DMS53 treated with DMSO at 0.1 percent for 48 hours (cell line): ENCODE measurements around the gene TSPAN4.

Experiments
- DNase-seq: peaks from one replicate; lab custom pipeline; 2025; ENCODE audit not compliant: unreplicated experiment; lab: John Stamatoyannopoulos, UW

Gene TSPAN4

DNA sequence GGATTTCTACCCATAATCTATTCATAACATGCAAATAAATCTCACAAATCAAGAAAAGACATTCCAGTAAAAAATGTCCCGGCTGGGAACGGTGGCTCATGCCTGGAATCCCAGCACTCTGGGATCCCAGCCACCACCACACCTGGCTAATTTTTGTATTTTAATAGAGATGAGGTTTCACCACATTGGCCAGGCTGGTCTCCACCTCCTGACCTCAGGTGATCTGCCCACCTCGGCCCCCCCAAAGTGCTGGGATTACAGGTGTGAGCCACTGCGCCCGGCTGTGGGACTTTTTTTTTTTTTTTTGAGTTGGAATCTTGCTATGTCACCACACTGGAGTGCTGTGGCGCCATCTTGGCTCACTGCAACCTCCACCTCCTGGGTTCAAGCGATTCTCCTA is 63.3 kb downstream of the TSPAN4 start:
- no peak for DNase-seq

DNA sequence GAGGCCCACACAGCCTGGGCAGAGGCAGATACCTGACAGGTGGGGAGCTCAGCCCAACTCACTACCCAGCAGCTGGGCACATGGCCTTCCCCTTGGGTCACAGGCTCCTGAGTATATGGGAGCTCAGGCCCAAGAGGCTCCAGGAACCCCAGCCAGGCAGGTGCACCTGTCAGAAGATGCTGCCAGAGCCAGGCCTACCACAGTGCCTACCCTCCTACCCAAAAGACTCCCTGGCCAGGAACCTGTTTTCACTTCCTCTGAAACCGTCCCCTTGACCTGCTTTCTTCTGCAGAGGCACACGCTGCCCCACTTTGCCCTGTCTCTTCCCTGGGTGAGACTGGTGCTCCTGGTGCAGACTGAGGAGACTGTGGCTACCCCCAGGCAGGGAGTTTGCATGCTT is 65.0 kb downstream of the TSPAN4 start:
- no peak for DNase-seq

DNA sequence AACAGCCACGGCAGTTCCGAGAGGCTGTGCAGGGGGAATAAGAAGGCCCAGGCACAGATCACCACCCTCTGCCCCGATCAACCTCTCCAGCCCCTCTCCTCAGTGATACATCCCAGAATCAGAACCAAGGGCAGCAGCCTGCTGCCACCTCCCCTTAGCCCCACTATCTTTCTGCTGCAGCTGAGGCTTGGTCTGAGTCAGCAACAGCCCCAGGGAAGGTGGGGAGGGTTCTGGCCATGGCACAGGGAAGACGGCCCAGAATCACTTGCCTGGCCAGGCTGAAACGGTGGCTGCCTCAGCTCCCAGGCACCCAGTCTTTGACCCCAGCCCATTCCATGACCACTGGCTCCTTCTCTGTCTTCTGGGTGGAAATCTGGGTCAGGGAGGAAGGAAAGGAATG is 65.6 kb downstream of the TSPAN4 start:
- no peak for DNase-seq

DNA sequence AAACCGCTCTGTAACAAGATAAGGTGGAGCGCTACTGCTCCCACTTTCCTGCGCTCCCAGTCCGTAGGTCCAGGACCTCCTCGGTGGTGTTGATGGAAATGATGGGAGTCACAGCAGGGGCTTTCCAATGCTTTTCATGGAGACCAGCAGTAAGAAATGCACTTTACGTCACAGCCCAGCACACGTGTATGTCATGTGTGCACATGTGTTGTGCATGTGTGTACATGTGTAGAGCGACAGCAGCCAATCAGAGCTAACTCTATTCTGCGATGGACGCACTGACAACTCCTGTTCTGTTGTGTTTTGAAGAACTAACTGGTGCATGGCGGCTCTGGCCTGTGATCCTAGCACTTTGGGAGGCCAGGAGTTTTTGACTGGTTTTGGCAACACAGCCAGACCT is 66.8 kb downstream of the TSPAN4 start:
- DNase-seq: no peak

DNA sequence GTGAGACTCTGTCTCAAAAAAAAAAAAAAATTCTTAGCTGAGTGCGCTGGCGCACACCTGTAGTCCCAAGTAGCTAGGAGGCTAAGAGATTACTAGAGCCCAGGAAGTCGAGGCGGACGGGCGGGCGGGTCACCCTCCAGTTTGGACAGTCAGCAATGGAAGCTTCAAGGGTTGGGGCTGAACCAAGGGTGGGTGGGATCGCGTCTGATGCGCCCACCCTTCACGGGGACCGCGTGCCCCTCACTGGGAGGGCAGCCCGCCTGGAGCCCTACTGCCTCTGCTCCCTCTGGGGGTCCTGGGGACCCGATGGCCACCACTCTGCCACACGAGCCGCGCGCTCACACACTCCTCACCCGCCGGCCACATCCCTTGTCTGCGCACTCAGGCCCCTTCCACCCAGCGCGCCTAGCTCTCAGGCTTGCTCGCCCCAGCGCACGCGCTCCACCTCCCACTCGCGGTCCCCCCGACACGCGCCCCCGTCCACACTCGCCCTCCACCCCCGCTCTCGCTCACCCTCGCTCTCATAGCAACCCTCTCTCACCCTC is 67.5 kb downstream of the TSPAN4 start:
- no peak for DNase-seq

DNA sequence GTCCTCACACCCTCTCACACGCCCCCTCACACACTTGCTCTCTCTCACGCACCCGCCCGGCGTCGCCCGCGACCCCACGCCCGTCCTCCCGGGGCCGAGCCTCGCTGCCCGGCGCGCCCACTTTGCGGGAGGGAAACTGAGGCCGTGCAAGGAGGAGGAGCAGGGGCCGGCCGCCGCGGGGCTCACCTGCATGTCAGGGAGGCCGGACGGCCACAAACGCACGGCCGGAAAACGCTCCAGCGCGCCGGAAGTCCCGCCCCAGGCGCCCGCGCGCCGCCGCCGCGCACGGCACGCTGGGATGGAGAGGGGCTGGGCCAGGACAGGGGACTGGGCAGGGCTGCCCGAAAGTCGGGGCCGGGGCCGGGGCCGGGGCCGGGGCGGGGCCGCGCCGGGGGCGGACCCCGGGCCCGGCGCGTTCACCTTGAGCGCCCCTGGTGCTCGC is 68.0 kb downstream of the TSPAN4 start, which contains the start of gene CHID1:
Gene CHID1 (minus strand): TSS at position 222 of the 442 bp plus-strand sequence. CDS start 5,994 bp downstream, outside the sequence.
- DNase-seq: peak; percentile 68

DNA sequence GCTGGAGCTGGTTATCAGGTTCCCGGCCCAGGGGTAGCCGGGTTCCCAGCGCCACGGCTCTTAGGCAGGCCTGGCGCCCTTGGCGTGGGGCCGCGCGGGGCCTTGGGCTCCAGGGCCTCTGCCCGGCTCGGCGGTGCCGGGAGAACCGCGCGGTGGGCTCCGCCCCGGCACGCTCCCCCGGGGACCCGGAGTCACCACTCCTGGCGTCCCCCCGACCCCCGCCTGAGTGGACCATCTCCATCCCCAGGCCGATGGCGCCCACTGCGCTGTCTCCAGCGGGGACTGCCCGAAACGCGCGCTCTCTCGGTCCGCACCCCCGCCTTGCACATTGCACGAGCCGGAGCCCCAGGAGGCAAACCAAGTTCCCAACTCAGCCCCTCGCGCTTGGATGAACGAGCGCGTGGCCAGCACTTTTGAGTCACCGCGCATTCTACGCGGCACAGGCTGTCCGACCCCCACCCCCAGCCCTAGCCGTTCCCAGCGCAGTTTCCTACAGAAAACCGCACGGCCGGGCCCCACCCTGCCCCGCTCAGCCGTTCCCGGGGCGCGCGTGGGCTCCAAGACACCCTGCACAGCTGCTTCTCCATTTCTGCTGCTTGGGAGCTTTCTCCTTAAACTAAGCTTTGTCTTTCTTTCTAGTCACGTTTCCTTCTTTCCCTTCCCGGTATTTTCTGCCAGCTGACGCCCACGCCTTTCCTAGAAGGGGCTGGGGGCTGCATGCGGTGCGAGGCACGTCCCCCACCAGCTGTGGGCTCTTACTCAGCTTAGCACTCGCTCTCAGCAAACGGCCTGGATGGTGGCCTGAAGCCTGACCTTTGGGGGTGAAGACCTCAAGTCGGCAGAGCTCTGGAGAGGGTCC is 68.6 kb downstream of the TSPAN4 start:
- DNase-seq: no peak

DNA sequence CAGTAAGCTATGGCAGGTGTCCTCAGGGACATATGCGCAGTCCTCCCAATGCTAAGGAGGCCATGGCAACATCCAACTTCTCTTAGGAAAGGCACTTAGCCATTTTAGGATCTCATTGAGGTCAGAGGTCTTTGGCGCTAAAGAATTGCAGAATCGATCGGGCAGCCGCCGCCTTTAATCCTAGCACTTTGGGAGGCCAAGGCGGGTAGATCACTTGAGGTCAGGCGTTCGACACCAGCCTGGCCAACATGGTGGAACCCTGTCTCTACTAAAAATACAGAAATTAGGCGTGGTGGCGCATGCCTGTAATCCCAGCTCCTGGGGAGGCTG is 69.2 kb downstream of the TSPAN4 start:
- no peak for DNase-seq

DNA sequence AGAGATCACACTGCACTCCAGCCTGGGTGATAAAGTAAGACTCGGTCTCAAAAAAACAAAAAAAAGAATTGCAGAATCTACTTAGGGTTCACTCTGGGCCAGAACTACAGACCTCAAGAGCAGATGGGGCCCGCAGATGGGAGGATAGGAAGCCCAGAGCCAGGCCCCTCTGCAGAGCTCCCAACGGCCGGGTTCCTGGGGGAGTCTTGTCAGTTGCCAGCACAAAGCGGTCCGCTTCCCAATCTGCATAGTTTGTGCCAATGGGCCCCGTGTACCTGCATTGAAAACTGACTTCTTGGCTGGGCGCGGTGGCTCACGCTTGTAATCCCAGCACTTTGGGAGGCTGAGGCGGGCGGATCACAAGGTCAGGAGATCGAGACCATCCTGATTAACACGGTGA is 69.6 kb downstream of the TSPAN4 start:
- DNase-seq: no peak

DNA sequence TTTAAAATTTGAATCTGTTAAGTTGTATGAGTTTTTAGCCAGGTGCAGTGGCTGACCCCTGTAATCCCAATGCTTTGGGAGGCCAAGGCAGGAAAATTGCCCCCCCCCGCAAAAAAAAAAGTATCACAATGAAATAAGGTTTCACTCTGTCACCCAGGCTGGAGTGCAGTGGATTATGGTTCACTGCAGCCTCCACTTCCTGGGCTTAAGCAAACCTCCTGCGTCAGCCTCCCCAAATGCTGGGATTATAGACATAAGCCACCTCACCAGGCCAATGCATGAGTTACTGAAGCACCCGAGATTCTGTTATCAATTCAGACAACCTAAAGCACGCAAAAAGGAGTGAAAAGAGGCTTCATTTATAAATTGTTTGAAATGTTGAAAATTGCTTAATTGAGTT is 70.4 kb downstream of the TSPAN4 start:
- no peak for DNase-seq

DNA sequence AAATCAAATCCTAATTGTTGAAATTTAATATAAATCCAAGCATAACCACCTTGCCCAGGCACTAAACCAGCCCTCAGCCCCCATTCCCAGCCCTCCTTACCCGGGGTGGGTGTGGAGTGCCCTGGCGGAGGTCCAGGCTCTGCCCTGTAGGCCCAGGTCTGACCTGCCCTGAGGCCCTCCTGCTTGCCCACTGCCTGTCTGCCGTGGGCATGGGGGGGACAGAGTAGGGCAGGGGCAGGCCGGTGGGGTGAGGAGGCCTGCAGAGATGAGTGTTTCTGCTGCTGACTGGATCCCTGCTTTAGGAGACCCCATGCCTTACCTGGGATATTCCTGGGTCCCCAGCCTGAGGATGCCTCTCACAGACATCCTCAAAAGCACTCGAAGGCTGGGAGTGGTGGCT is 71.6 kb downstream of the TSPAN4 start:
- no peak for DNase-seq

DNA sequence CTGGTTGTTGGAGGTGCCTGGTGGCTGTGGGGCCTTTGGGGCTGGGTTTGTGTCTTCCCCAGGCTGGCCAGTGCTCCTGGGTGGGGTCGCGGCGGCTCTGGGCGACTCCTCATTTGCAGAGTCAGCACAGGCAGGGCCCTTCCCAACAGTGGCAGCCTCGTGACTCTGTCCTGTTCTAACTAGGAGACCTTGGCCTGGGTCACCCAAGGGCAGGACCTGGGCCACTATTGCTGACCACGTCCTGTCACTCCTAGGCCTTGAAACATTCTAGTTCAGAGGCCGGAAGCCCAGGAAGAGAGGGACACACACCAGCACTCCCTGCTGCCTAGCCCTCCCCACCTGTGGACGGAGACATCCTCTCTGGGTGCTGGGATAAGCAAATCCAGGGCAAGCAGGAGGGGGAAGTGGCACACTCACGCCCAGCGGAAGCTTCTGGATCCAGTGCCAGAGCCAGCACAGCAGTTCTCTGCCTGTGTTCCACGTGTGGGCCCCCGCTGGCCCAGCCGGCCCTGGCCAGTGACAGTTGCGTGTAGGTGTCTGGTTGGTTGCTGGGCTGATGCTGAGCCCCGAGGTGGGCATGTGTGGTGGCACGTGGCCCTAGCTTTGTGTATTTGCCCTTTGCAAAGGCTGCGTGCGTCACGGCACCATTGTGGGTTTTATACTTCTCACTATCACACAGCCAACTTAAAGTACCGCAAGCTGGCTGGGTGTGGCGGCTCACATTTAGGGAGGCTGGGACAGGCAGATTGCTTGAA is 72.3 kb downstream of the TSPAN4 start:
- no peak for DNase-seq
